GM19043 (cell line): ENCODE measurements around the gene SLC25A22.

Source experiments
- ATAC-seq: cut with Tn5 transposase; IDR thresholded peaks from one replicate; pipeline ENCODE4 v1.9.1; 2021; ENCODE audit warnings: low read depth; ENCODE audit not compliant: unreplicated experiment

The SLC25A22 gene

DNA sequence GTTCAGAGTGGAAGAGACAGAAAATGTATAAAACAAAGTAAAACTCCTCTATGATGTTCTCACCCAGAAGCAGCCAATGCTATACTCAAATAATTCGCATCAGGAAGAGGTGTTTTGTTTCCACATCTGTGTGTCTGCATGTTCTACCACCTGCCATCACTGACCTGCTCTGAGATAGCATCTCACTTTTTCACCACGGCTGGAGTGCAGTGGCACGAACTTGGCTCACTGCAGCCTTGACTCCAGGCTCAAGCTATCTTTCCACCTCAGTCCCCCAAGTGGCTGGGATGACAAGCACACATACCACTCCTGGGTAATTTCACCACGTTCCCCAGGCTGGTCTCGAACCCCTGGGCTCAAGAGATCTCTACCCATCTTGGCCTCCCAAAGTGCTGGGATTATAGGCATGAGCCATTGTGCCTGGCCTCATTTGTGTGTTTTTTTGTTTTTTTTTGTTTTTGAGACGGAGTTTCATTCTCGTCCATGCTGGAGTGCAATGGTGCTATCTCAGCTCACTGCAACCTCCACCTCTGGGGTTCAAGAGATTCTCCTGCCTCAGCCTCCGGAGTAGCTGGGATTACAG, 36.5 kb downstream of the SLC25A22 start:
- no peak for ATAC-seq

DNA sequence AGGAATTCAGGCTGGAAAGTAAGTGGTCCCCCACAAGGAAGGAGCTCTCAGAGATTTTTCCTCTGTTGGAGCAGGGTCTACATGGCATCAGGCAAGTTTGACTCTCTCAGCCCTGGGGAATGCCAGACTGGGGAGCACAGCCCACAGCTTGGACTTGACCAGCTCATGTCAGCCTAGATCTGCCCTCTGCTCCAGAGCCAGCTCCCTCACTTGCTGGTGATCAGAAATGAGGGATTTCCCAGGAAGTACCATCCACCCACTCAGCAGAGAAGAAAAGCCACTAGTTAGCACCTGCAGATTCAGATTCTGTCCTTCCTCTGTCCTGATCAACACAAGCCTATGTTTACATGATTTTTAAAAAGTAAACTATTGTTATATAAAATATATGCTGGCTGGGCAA, 37.8 kb downstream of the SLC25A22 start:
- no peak for ATAC-seq

DNA sequence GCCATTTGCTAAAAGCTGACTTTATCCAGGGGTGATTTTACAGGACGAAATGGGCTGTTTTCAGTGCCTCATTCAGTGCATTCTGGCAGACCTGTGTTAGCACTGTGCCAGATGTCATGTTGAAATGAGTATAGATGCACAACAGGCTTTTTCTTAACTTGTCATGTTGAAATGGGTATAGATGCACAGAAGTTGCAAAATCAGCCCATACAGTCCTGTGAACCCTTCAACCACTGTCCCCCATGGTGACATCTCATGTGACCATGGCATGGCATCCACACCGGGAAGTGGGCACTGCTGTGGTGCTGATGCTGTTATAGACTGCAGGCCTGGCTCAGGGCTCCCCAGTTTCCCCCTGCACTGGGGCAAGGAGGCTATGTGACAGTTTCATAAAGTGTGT, 48.4 kb downstream of the SLC25A22 start:
- ATAC-seq, result no peak

DNA sequence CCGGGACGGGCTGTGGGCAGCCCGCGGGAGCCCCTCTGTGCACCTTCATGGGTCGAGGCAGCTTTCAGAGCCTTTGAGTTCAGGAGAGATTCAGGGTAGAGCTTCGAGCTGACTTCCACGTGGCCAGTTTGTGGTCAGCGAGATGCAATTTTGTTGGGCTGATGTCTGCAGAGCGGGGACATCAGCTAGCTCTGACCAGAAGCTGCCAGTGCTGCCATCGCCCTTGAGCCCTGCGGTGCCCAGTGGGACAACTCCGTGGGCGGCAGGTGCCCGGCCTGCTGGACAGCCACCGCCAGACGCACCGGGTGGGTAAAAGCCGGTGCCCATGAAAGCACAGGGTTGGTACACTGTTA, 50.1 kb downstream of the SLC25A22 start:
- no peak for ATAC-seq

GRCh38 chr11:747158-748006, 50.7 kb downstream of the SLC25A22 start, which contains the start of gene TALDO1:
Gene TALDO1 (plus strand): TSS chr11:747464. CDS start chr11:747482, 18 bp downstream.
- peak; percentile 83 for ATAC-seq

DNA sequence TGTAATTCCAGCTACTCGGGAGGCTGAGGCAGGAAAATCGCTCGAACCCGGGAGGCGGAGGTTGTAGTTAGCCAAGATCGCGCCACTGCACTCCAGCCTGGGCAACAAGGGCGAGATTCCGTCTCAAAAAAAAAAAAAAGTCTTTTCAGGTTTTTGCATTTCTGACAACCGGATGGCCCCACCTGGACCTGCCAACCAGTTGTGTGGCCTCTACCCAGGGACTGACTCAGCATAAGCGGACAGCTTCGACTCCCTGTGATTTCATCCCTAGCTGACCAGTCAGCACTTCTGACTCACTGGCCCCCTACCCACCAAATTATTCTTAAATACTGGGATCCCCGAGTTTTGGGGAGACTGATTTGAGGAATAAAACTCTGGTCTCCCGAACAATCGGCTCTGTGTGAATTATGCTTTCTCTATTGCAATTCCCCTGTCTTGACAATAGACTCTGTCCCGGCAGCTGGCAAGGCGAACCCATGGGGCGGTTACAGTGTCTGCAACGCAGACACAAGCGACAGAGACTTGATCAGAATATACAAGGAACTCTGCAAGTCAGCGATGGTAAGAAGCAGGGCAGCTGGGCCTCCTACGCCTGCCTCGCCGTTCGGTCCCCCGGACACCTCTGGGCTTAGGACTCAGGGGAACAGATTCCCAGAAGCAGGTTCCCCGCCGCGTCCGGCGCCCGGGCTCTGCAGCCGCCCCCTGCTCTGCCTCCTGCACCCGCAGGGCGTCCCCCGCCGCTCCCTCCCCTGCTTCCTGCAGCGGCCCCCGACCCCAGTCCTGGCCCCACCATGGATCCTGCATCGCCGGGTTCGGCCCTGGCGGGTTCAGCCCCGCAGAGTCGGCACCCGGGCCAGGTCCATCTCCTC, 51.6 kb downstream of the SLC25A22 start:
- ATAC-seq, result peak; percentile 27

GRCh38 chr11:745428-745827, 52.7 kb downstream of the SLC25A22 start:
- no peak for ATAC-seq

DNA sequence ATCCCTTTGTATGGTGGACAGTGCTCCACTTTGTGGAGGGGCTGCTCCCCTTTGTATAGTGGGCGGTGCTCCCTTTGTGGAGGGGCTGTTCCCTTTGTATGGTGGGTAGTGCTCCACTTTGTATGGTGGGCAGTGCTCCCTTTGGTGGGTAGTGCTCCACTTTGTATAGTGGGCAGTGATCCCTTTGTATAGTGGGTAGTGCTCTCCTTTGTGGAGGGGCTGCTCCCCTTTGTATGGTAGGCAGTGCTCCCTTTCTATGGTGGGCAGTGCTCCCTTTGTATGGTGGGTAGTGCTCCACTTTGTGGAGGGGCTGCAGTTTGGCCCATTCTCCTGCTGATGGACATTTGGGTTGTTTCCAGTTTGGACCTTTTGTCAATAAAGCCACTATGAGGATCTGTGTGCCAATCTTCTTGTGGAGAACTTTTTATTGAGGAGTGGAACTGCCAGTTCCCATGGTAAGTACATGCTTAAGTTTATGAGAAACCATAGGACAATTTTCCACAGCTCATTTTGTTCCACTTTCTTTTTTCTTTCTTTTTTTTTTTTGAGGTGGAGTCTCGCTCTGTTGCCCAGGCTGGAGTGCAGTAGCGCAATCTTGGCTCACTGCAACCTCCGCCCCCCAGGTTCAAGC, 55.4 kb downstream of the SLC25A22 start:
- ATAC-seq, result no peak

GRCh38 chr11:742156-742546, 55.9 kb downstream of the SLC25A22 start:
- ATAC-seq, result no peak
